ENCODE measurements around the gene ST8SIA6.

ST8SIA6 gene

DNA sequence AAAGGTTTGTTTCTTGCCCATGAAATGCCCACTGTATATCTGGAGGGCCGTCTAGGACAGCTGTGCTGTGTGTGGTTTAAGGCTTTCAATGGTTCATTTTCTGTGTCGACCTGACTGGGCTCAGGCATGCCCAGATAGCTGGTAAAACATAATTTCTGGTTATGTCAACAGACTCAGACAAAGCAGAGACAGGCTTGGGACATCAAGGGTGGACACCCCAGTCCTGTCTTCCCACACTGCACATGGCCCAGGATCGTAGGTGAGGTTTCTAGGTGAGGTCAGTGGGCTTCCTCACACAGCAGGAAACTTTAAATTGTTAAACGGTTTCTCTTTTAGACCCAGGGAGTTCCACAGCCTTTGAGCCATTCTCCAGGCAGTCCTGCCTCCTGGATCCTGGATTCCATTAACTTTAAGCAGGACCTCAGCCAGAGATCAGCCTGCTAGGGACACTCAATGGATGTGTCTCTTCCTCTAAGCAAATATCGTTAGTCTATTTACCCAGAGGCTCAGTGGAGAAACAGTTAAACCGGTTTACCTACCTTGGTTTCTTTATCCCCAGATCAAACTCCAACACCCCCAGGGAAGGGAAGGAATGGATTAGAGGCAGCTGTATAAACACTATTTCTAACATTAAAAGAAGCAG lies 66.4 kb downstream of the ST8SIA6 start:
- no peak overlapping the region for H3K4me3 ChIP-seq (ENCODE audit: low read length)
- no peaks in the 10 kb centered on the region for H3K4me1 ChIP-seq (ENCODE audit: control insufficient read depth, insufficient read depth, low read length)
- no peak overlapping the region for H3K9ac ChIP-seq (ENCODE audit: low read length)
- H3K27ac ChIP-seq (ENCODE audit: low read depth, low read length): no peak overlapping the region
- H3K36me3 ChIP-seq (ENCODE audit: control insufficient read depth, insufficient read depth, low read length): no peaks in the 10 kb centered on the region
- no peaks in the 10 kb centered on the region for H3K27me3 ChIP-seq (ENCODE audit: control insufficient read depth, insufficient read depth, low read length)

DNA sequence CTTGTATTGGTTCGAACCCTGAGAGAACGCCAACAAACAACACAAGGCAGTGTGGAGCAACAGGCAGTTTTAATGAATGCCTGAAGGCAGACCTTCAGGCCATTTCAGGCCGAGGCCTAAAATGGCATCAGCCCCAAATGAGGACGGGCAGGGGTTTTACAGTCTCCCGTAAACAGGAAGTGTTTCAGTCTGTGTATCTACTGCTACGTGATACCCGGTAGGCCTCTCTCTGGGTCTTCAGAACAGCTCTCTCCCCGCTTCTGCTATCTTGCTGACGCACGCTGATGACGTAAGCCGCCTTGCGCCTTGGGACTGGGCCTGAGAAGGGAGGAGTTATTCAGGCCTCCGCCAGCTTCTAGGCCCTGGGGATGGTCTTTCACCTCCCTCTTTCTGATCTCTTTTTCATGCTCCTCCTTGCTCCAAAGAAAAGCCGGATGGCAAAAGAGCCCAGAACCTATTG lies 67.7 kb downstream of the ST8SIA6 start:
- no peak overlapping the region for H3K27ac ChIP-seq (ENCODE audit: low read depth, low read length)
- H3K4me1 ChIP-seq (ENCODE audit: control insufficient read depth, insufficient read depth, low read length): no peaks in the 10 kb centered on the region
- H3K9ac ChIP-seq (ENCODE audit: low read length): no peak overlapping the region
- H3K36me3 ChIP-seq (ENCODE audit: control insufficient read depth, insufficient read depth, low read length): no peaks in the 10 kb centered on the region
- no peaks in the 10 kb centered on the region for H3K27me3 ChIP-seq (ENCODE audit: control insufficient read depth, insufficient read depth, low read length)
- H3K4me3 ChIP-seq (ENCODE audit: low read length): no peak overlapping the region

DNA sequence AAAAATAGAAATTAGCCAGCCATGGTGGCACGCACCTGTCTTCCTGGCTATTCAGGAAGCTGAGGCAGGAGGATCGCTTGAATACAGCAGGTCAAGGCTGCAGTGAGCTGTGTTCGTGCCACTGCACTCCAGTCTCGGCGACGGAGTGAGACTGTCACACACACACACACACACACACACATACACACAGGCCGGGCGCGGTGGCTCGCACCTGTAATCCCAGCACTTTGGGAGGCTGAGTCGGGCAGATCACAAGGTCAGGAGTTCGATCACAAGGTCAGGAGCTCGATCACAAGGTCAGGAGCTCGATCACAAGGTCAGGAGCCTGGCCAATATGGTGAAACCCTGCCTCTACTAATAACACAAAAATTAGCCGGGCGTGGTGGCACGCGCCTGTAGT lies 68.4 kb downstream of the ST8SIA6 start:
- H3K4me3 ChIP-seq (ENCODE audit: low read length): no peak overlapping the region
- no peaks in the 10 kb centered on the region for H3K36me3 ChIP-seq (ENCODE audit: control insufficient read depth, insufficient read depth, low read length)
- H3K4me1 ChIP-seq (ENCODE audit: control insufficient read depth, insufficient read depth, low read length): no peaks in the 10 kb centered on the region
- H3K27ac ChIP-seq (ENCODE audit: low read depth, low read length): no peak overlapping the region
- H3K9ac ChIP-seq (ENCODE audit: low read length): no peak overlapping the region
- no peaks in the 10 kb centered on the region for H3K27me3 ChIP-seq (ENCODE audit: control insufficient read depth, insufficient read depth, low read length)

- H3K4me1 ChIP-seq (ENCODE audit: control insufficient read depth, insufficient read depth, low read length): no peaks in the 10 kb centered on the region
- H3K4me3 ChIP-seq (ENCODE audit: low read length): no peak overlapping the region
- no peak overlapping the region for H3K27ac ChIP-seq (ENCODE audit: low read depth, low read length)
- no peak overlapping the region for H3K9ac ChIP-seq (ENCODE audit: low read length)
- no peaks in the 10 kb centered on the region for H3K36me3 ChIP-seq (ENCODE audit: control insufficient read depth, insufficient read depth, low read length)
- H3K27me3 ChIP-seq (ENCODE audit: control insufficient read depth, insufficient read depth, low read length): no peaks in the 10 kb centered on the region
Observed at GRCh38 chr10:17385066-17385465, 69.3 kb downstream of the ST8SIA6 start.

DNA sequence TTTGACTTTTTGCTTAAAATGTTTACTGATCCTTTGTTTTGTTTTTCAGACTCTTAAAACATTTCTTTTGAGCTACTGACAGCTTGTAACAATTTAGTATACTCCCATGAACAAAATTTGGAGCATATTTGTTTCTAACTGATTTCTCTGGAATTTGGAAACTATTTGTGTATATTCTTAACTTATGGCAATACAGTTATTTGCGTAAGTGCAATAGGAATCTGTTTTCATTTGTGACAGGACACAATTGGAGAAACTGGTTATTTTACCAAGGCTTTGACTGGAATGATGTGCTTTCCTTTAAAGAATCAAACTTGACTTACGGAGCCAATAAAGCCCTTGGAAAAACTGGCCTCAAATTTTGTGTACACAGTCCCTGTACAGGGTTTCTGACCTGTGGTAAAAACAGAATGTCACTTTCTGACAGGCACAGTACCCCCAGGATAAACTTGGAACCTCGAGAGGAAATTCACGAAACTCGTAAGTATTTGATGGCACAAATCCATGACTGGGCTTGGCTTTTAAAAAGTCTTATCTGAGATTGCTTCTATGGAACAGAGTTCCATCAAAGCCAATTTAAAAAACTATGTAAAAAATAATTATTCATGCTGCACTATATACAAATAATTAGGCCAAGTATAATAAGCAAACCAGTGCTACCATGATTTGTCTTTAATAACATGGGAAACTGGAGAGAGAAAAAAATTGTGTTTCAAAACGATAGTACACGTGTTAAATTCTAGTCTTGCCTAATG lies 70.4 kb downstream of the ST8SIA6 start:
- Histone ChIP-seq H3K4me3 (ENCODE audit: low read length) (no peak overlapping the region), H3K36me3 (ENCODE audit: control insufficient read depth, insufficient read depth, low read length) (no peaks in the 10 kb centered on the region), H3K27ac (ENCODE audit: low read depth, low read length) (no peak overlapping the region), H3K9ac (ENCODE audit: low read length) (no peak overlapping the region), H3K4me1 (ENCODE audit: control insufficient read depth, insufficient read depth, low read length) (no peaks in the 10 kb centered on the region), H3K27me3 (ENCODE audit: control insufficient read depth, insufficient read depth, low read length) (no peaks in the 10 kb centered on the region)

GRCh38 chr10:17381502-17382142 lies 72.8 kb downstream of the ST8SIA6 start:
- H3K27ac ChIP-seq (ENCODE audit: low read depth, low read length): no peak overlapping the region
- no peaks in the 10 kb centered on the region for H3K27me3 ChIP-seq (ENCODE audit: control insufficient read depth, insufficient read depth, low read length)
- H3K4me1 ChIP-seq (ENCODE audit: control insufficient read depth, insufficient read depth, low read length): no peaks in the 10 kb centered on the region
- H3K9ac ChIP-seq (ENCODE audit: low read length): no peak overlapping the region
- no peak overlapping the region for H3K4me3 ChIP-seq (ENCODE audit: low read length)
- H3K36me3 ChIP-seq (ENCODE audit: control insufficient read depth, insufficient read depth, low read length): no peaks in the 10 kb centered on the region

DNA sequence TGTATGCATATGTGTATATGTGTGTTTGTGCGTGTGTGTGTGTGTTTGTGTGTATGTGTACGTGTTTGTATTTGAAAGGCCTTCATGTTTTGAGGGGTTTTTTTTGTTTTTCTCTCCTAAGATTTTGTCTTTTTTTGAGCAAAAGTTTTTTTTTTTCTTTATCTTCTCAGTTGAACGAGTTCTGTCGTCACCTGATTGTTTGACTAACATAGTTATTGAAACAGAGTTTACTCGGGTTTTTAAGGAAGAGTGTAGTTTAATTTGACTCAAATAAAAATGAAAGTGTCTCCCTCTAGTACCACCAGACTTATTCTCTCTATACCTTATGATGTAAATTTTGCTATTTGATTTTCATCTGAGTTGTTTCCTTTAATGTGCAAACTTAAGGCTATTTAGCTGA lies 73.5 kb downstream of the ST8SIA6 start:
- Histone ChIP-seq H3K27ac (ENCODE audit: low read depth, low read length) (no peak overlapping the region), H3K4me3 (ENCODE audit: low read length) (no peak overlapping the region), H3K4me1 (ENCODE audit: control insufficient read depth, insufficient read depth, low read length) (no peaks in the 10 kb centered on the region), H3K27me3 (ENCODE audit: control insufficient read depth, insufficient read depth, low read length) (no peaks in the 10 kb centered on the region), H3K9ac (ENCODE audit: low read length) (no peak overlapping the region), H3K36me3 (ENCODE audit: control insufficient read depth, insufficient read depth, low read length) (no peaks in the 10 kb centered on the region)

GRCh38 chr10:17380016-17380415 lies 74.4 kb downstream of the ST8SIA6 start:
- H3K9ac ChIP-seq (ENCODE audit: low read length): no peak overlapping the region
- no peak overlapping the region for H3K4me3 ChIP-seq (ENCODE audit: low read length)
- no peaks in the 10 kb centered on the region for H3K4me1 ChIP-seq (ENCODE audit: control insufficient read depth, insufficient read depth, low read length)
- no peaks in the 10 kb centered on the region for H3K27me3 ChIP-seq (ENCODE audit: control insufficient read depth, insufficient read depth, low read length)
- H3K27ac ChIP-seq (ENCODE audit: low read depth, low read length): no peak overlapping the region
- H3K36me3 ChIP-seq (ENCODE audit: control insufficient read depth, insufficient read depth, low read length): no peaks in the 10 kb centered on the region

DNA sequence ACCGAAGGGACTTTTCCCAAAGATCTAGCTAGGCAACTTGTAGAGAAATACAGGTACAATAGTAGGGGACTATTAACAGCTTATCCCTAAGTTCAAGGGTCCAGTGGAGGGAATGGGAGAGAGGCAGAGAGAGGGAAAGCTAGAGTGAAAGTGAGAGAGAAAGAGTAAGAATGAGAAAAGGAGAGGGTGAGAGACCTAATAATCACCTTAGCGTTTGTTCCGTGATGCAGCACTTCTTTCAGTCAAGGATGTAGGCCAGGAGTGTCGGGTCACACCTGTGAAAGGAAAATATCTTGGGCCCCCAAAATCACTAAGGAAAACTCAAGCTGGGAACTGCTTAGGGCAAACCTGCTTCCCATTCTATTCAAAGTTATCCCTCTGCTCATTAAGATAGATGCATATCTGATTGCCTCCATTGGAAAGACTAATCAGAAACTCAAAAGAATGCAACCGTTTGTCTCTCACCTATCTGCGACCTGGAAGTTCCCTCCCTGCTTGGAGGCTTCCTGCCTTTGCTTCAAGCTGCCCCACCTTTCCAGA lies 75.2 kb downstream of the ST8SIA6 start:
- Histone ChIP-seq H3K4me1 (ENCODE audit: control insufficient read depth, insufficient read depth, low read length) (no peaks in the 10 kb centered on the region), H3K36me3 (ENCODE audit: control insufficient read depth, insufficient read depth, low read length) (no peaks in the 10 kb centered on the region), H3K9ac (ENCODE audit: low read length) (no peak overlapping the region), H3K27ac (ENCODE audit: low read depth, low read length) (no peak overlapping the region), H3K27me3 (ENCODE audit: control insufficient read depth, insufficient read depth, low read length) (no peaks in the 10 kb centered on the region), H3K4me3 (ENCODE audit: low read length) (no peak overlapping the region)

DNA sequence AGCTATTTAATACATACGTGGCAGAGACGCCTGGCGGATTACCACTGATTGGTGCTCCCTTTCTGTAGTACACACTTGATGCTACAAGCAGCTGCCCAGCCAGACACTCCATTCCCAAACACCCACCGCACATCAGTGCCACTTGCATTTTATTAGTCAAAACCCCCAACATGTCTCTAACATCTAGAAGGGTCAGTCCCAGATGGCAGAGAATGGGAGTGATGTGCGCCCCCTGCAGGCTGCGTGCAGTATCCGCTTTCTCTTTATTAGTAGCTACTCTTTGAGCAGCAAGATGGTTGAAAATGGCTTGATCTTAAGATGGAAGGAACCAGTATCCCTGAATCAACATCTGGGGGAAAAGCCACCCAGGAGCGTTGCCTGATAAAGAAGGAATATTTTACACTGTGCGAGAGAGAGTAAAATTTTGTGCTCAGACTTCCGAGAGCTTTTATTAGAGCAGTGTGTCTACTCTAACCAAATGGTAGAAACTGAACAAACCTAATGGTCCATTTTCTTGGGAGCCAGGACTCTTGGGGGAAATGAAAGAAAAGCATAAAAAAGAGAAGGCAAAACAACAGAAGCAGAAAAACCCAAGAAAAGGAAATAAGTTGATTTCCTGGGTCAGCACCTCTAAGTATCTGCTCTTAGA lies 78.3 kb downstream of the ST8SIA6 start:
- H3K27me3 ChIP-seq (ENCODE audit: control insufficient read depth, insufficient read depth, low read length): no peaks in the 10 kb centered on the region
- no peak overlapping the region for H3K4me3 ChIP-seq (ENCODE audit: low read length)
- no peak overlapping the region for H3K9ac ChIP-seq (ENCODE audit: low read length)
- H3K36me3 ChIP-seq (ENCODE audit: control insufficient read depth, insufficient read depth, low read length): no peaks in the 10 kb centered on the region
- H3K27ac ChIP-seq (ENCODE audit: low read depth, low read length): no peak overlapping the region
- H3K4me1 ChIP-seq (ENCODE audit: control insufficient read depth, insufficient read depth, low read length): no peaks in the 10 kb centered on the region

- Histone ChIP-seq H3K4me3 (ENCODE audit: low read length) (no peak overlapping the region), H3K9ac (ENCODE audit: low read length) (no peak overlapping the region), H3K36me3 (ENCODE audit: control insufficient read depth, insufficient read depth, low read length) (no peaks in the 10 kb centered on the region), H3K27me3 (ENCODE audit: control insufficient read depth, insufficient read depth, low read length) (no peaks in the 10 kb centered on the region), H3K4me1 (ENCODE audit: control insufficient read depth, insufficient read depth, low read length) (no peaks in the 10 kb centered on the region), H3K27ac (ENCODE audit: low read depth, low read length) (no peak overlapping the region)
Observed at GRCh38 chr10:17368708-17369272, 85.6 kb downstream of the ST8SIA6 start.

GRCh38 chr10:17366705-17367104 lies 87.7 kb downstream of the ST8SIA6 start:
- H3K36me3 ChIP-seq (ENCODE audit: control insufficient read depth, insufficient read depth, low read length): no peaks in the 10 kb centered on the region
- no peak overlapping the region for H3K27ac ChIP-seq (ENCODE audit: low read depth, low read length)
- H3K4me1 ChIP-seq (ENCODE audit: control insufficient read depth, insufficient read depth, low read length): no peaks in the 10 kb centered on the region
- H3K27me3 ChIP-seq (ENCODE audit: control insufficient read depth, insufficient read depth, low read length): no peaks in the 10 kb centered on the region
- H3K9ac ChIP-seq (ENCODE audit: low read length): no peak overlapping the region
- no peak overlapping the region for H3K4me3 ChIP-seq (ENCODE audit: low read length)
